Body of pancreas (tissue), 4 donors: Measurements from ENCODE around the gene HOXB1. TPM values are rescaled to one million over a fixed set of nuclear protein-coding genes. Genes with fewer than 3 reads are reported as not detected.

Experiments used
- ATAC-seq: fragments of 150-250 bp; one replicate; pipeline ENCODE4 v1.9.1; 2016
- DNase-seq, 4 donors: peaks; one replicate each; pipeline ENCODE4 v3.0.0-alpha.2; 2019
- H3K27ac ChIP-seq, 4 donors: fragments of 200-600 bp; sonication (generic); 1 replicate in 3 of 4; 2 replicates in 1 of 4; pipeline versions ENCODE4 v1.5.1 to v1.6.1; 2016 to 2019; ENCODE audit warnings: mild to moderate bottlenecking in 1 of 4, mixed read lengths in 1 of 4, moderate library complexity in 1 of 4
- H3K27me3 ChIP-seq, 2 donors: fragments of 200-600 bp; sonication (generic); one replicate each; pipeline ENCODE4 v1.6.0; 2016; ENCODE audit warnings: mild to moderate bottlenecking in 1 of 2
- H3K36me3 ChIP-seq, 2 donors: fragments of 200-600 bp; sonication (generic); replicated peaks in 1 of 2; 2 replicates each; pipeline ENCODE4 v1.5.1; 2016; ENCODE audit warnings: low read depth in 2 of 2; ENCODE audit not compliant: insufficient read depth in 1 of 2
- H3K4me1 ChIP-seq: fragments of 200-600 bp; sonication (generic); one replicate; pipeline ENCODE4 v1.6.0; 2016
- H3K4me3 ChIP-seq, 2 donors: fragments of 200-600 bp; sonication (generic); 1 replicate in 1 of 2; 2 replicates in 1 of 2; pipeline ENCODE4 v1.5.1; 2016 to 2019
- H3K9me3 ChIP-seq, 3 donors: fragments of 200-600 bp; sonication (generic); 1 replicate in 2 of 3; 2 replicates in 1 of 3; pipeline ENCODE4 v1.5.1; 2016
- CTCF ChIP-seq, 7 experiments: fragments of 450-650 bp in 4 of 7; fragments of 200-600 bp in 3 of 7; sonication (generic) in 3 of 7; IDR thresholded peaks; one replicate each; pipeline ENCODE4 v1.5.1; 2016 to 2019; ENCODE audit warnings: antibody characterized with exemption in 7 of 7
- POLR2A ChIP-seq, 3 donors: fragments of 450-650 bp; IDR thresholded peaks; one replicate each; pipeline ENCODE4 v1.6.1; 2016; ENCODE audit warnings: antibody characterized with exemption in 3 of 3, mild to moderate bottlenecking in 2 of 3
- WGBS, 2 donors: methylation state at CpG; one replicate each; pipeline ENCODE4 v1.1.5; 2017; 5-methylcytosine and 5-hydroxymethylcytosine counted together
- intact Hi-C: fragments of 100-400 bp; cut with DNase I; formaldehyde crosslinking; loops from one replicate; pipeline ENCODE4 v1.15.1; 2023
- total RNA-seq, 2 donors: library from RNA; depleted of rRNA; stranded (reverse); fragments of >200 nt; gene quantifications; one replicate each; pipeline ENCODE4 v1.1.0, GENCODE V29; 2016

The HOXB1 gene
- not detected for total RNA-seq

- peaks cover 5% of the 10 kb centered on the region for H3K4me1 ChIP-seq
- H3K4me3 ChIP-seq: no peak within 1 kb of the TSS
- no peaks in the 10 kb centered on the region for H3K9me3 ChIP-seq
- DNase-seq: no peak
- no peak for ATAC-seq
- H3K27me3 ChIP-seq: peaks cover 0 to 12% of the 10 kb centered on the region in 2 donors
- 54 to 58% methylated on average over 6 to 15 of the region's 15 CpGs for WGBS, 2 donors
- TF ChIP-seq POLR2A (IDR thresholded peaks at IDR 0.05) (no peak), CTCF (IDR thresholded peaks at IDR 0.05) (no peak)
- no peak within 1 kb of the TSS for H3K27ac ChIP-seq
- no peaks in the 10 kb centered on the region for H3K36me3 ChIP-seq
- intact Hi-C loops: no loop called here
Measured at GRCh38 chr17:48530887-48531272, at the start of gene HOXB1. Gene HOXB1 (minus strand): TSS chr17:48531011. CDS start chr17:48530904, 107 bp downstream.

GRCh38 chr17:48579760-48580554 lies 49.1 kb upstream of the HOXB1 start:
- Histone ChIP-seq H3K27ac (peak overlapping the region in 1 of 4 donors; percentile 43), H3K4me3 (no peak overlapping the region), H3K36me3 (no peaks in the 10 kb centered on the region), H3K27me3 (peaks cover 0 to 62% of the 10 kb centered on the region in 2 donors), H3K4me1 (peaks cover 18% of the 10 kb centered on the region), H3K9me3 (no peaks in the 10 kb centered on the region)
- no peak for DNase-seq
- 13 to 15% methylated on average over 26 of the region's 26 CpGs for WGBS, 2 donors
- intact Hi-C loops: no loop called here
- no peak for TF ChIP-seq CTCF (IDR thresholded peaks at IDR 0.05)
- TF ChIP-seq POLR2A (IDR thresholded peaks at IDR 0.05): no peak
- ATAC-seq: no peak

GRCh38 chr17:48579471-48579759 lies 48.6 kb upstream of the HOXB1 start:
- ATAC-seq (no peak), DNase-seq (no peak)
- H3K4me3 ChIP-seq: no peak overlapping the region
- H3K27ac ChIP-seq: peak overlapping the region in 1 of 4 donors; percentile 43
- WGBS, 2 donors: 14 to 18% methylated on average over 7 of the region's 7 CpGs
- H3K27me3 ChIP-seq: peaks cover 0 to 66% of the 10 kb centered on the region in 2 donors
- TF ChIP-seq CTCF (IDR thresholded peaks at IDR 0.05) (no peak), POLR2A (IDR thresholded peaks at IDR 0.05) (no peak)
- no peaks in the 10 kb centered on the region for H3K36me3 ChIP-seq
- H3K4me1 ChIP-seq: peaks cover 17% of the 10 kb centered on the region
- no peaks in the 10 kb centered on the region for H3K9me3 ChIP-seq
- intact Hi-C loops: no loop called here

GRCh38 chr17:48578616-48579470 lies 48.0 kb upstream of the HOXB1 start:
- peak overlapping the region in 1 of 4 donors; percentile 43 for H3K27ac ChIP-seq
- no peak for DNase-seq
- intact Hi-C loops: no loop called here
- WGBS, 2 donors: 7 to 15% methylated on average over 42 to 43 of the region's 43 CpGs
- no peaks in the 10 kb centered on the region for H3K9me3 ChIP-seq
- no peaks in the 10 kb centered on the region for H3K36me3 ChIP-seq
- peaks cover 0 to 66% of the 10 kb centered on the region in 2 donors for H3K27me3 ChIP-seq
- H3K4me1 ChIP-seq: peaks cover 17% of the 10 kb centered on the region
- no peak overlapping the region for H3K4me3 ChIP-seq
- ATAC-seq: no peak
- TF ChIP-seq POLR2A (IDR thresholded peaks at IDR 0.05): no peak
- no peak for TF ChIP-seq CTCF (IDR thresholded peaks at IDR 0.05)
